Choroid plexus epithelial cell (primary cell): ENCODE measurements around the gene SLC4A7.
A peak's percentile ranks its signal among the peaks of the same experiment; 100 is the strongest.
"Not testable (repeated sequence)": the region's sequence is repeated elsewhere in the genome, so short reads cannot be mapped to it uniquely, and the experiment has no call there.

Experiments used
- DNase-seq: peaks from one replicate; pipeline ENCODE4 v3.0.0-alpha.2; 2010; ENCODE audit warnings: low read depth
- H3K4me3 ChIP-seq: 2 replicates; pipeline ENCODE4 v1.5.1; 2011; ENCODE audit warnings: low read depth, mild to moderate bottlenecking, control low read depth, low read length, moderate library complexity
- CTCF ChIP-seq: conservative IDR thresholded peaks from 2 replicates; pipeline ENCODE4 v1.5.1; 2011; ENCODE audit warnings: low read depth, mild to moderate bottlenecking, control low read depth, inconsistent platforms, low read length, moderate library complexity

The SLC4A7 gene

DNA sequence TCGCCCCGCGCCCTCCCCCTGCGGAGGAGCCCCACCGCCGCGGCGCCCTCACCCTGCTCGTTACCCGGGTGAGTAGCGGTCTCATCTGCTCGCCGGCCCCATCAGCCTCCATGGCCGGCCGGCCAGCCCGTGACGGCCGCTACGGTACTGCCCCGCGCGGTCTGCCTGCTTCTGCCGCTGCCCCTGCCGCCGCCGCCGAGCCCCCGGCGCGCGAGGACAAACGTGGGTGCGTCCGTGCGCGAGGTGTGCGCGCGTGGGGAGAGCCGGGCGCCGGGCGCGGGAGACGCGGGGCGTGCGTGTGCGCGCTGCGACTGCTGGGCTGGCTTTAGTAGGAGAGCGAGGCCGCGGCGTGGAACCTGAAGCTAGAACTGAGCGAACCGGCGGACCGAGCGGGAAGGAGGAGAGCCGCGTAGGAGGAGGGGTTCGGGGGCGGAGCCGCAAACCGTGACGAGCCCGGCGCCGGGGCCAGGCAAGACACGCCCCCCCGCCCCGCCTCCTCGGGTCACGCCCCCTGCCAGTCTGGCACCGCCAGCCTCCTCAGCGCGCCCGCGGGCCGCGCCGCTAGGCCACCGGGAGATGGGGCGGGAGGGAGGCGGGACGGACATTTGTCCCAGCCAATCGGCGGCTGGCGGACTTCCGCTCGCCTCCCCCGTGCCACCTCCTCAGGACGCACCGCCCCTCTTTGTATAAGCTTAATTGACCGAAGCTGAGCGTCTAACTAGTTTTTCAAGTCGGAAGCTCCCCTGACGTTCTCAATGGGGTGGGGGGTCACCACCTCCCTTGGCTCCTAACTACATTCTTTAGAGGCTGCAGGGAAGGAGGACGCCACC lies at the start of gene SLC4A7:
SLC4A7 (minus strand) TSS at position 370 of the 830 bp plus-strand sequence; CDS start at position 112, 258 bp downstream.
- peak within 1 kb of the TSS; percentile 82 for H3K4me3 ChIP-seq
- no peak for TF ChIP-seq CTCF
- DNase-seq, result peak; percentile 97

DNA sequence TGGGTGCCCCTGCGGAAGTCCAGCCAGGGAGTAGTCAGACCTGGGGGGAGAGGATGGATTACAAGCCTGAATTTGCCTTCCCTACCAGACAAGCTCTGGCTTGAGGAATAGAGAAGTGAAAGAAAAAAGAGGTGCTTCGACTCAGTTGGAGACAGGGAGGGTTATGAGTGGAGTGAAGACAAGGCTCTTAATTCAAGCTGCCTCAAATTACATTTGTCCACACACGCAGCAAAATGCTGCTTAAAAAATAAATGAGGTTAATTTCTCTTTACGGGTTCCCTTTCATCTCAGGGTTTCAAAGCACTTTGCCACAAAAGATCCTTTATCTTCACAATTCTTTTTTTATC lies 49.0 kb upstream of the SLC4A7 start:
- DNase-seq, result peak; percentile 49
- no peak for TF ChIP-seq CTCF
- no peak overlapping the region for H3K4me3 ChIP-seq

DNA sequence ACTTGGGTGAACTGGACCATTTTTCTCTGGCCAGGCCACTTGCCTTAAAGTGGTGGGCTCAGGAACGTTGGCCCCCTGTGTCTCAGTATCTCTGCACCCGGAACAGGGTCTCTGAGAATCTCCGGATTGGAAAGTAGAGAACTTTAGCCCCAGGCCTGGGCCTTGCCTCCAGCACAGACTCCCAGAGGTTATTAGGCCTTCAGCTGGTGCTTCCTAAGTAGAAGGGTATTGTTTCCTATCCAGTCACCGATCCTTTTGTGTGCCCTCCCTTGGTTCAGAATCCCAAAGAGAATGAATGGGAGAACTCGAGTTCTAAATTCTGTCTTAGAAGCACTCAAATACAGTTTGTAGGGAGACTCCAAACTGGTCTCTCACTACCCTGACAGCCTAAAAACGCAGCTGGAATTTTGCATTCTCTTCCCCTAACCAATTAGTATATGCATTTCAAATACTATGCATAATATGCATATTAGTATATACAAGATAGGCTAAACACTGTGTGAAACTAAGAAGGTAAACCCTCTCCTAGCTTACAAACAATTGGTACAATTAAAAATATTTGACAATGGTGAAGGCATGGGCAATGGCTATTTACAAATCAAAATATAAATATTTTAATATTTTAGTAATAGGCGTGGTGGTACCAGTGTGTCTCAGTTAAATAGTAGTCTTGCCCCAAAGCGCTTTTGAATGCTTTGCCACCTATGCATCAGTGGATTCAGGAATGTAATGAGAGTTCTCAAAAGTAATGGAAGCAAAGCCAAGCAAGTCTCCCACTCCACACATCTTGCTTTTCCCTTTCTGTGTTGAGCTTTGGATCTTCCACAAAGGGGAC lies 48.5 kb upstream of the SLC4A7 start:
- no peak for TF ChIP-seq CTCF
- H3K4me3 ChIP-seq, result no peak overlapping the region
- DNase-seq, result no peak

DNA sequence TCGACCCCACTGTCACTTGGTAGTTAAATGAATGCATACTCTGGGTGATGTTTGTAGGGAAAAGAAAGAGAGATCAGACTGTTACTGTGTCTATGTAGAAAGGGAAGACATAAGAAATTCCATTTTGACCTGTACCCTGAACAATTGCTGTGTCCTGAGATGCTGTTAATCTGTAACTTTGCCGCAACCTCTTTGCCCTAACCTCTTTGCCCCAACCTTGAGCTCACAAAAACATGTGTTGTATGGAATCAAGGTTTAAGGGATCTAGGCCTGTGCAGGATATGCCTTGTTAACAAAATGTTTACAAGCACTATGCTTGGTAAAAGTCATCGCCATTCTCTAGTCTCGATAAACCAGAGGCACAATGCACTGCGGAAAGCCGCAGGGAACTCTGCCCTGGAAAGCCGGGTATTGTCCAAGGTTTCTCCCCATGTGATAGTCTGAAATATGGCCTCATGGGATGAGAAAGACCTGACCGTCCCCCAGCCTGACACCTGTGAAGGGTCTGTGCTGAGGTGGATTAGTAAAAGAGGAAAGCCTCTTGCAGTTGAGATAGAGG lies 47.1 kb upstream of the SLC4A7 start:
- not testable (repeated sequence) for H3K4me3 ChIP-seq, DNase-seq

DNA sequence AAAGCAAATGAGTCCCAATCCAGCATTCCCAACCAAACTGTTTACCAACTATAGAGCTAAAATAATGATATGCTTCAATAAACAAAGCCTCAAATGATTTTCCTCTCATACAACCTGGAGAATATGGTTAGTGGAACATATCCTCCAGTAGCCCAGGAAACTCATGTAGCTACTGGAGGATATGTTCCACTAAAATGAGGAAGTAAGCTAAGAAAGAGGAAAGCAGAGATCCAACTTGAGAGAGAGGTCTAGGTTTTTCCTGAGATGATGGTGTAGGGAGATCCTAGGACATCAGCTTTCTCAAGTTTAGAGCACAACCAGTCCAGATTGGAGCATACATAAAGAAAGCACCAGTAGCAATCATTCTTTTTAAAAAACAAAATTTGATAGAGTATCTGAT lies 44.6 kb upstream of the SLC4A7 start:
- no peak for TF ChIP-seq CTCF
- no peak overlapping the region for H3K4me3 ChIP-seq
- DNase-seq, result no peak

DNA sequence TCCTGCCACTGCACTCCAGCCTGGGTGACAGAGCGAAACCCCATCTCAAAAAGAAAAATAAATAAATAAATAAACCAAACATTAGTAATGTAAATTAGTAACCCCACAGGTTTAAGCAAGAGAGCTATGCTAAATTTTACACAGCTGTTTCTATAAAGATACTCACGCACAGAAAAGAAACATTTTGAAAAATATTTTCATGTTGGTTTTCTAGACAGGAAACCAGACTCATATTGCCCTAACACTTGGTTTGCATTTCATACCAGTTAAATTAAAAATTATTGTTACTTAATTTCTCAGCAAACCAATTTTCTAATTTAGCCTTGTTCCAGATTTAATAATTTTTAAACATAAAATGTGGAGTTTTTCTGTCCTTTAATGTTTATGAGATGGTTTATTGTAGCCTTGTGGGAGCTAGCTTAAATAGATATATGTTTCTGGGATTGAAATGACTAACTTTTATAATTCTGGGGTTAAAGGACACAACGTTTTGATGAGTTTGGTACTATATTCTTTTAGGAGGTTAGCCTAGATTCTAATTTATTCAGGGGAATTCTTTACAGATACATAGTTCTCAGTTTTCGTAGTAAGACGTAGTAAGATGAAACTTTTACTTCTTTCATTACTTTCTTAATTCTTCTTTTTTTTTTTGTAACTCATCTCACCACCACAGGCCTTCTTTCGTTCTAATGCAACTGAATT lies 42.6 kb upstream of the SLC4A7 start:
- H3K4me3 ChIP-seq, result no peak overlapping the region

More for the DNA sequence above, 42.6 kb upstream of the SLC4A7 start:
- DNase-seq, result no peak
- no peak for TF ChIP-seq CTCF
